Measurements from ENCODE around the gene RARB. TPM values are rescaled to one million over a fixed set of nuclear protein-coding genes. Genes with fewer than 3 reads are reported as not detected.

The RARB gene
- total and polyA plus RNA-seq, 11 donors: 4.3 to 21.0 (median 16.3) TPM

- ATAC-seq (no peak), DNase-seq (no peak)
- intact Hi-C loops (cut with DNase I): no loop called here
- WGBS, 4 donors: 42 to 59% (median 52%) methylated on average over 5 of the region's 5 CpGs
- H3K9me3 ChIP-seq: no peaks in the 10 kb centered on the region
- H3K4me3 ChIP-seq: no peak overlapping the region
- peaks cover 3 to 87% (median 55%) of the 10 kb centered on the region in 12 donors for H3K4me1 ChIP-seq
- no peaks in the 10 kb centered on the region for H3K27me3 ChIP-seq
- TF ChIP-seq, protein P1, sequence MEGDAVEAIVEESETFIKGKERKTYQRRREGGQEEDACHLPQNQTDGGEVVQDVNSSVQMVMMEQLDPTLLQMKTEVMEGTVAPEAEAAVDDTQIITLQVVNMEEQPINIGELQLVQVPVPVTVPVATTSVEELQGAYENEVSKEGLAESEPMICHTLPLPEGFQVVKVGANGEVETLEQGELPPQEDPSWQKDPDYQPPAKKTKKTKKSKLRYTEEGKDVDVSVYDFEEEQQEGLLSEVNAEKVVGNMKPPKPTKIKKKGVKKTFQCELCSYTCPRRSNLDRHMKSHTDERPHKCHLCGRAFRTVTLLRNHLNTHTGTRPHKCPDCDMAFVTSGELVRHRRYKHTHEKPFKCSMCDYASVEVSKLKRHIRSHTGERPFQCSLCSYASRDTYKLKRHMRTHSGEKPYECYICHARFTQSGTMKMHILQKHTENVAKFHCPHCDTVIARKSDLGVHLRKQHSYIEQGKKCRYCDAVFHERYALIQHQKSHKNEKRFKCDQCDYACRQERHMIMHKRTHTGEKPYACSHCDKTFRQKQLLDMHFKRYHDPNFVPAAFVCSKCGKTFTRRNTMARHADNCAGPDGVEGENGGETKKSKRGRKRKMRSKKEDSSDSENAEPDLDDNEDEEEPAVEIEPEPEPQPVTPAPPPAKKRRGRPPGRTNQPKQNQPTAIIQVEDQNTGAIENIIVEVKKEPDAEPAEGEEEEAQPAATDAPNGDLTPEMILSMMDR (IDR thresholded peaks at IDR 0.05): no peak
- TF ChIP-seq POLR2A (IDR thresholded peaks at IDR 0.05): no peak
- H3K36me3 ChIP-seq: no peaks in the 10 kb centered on the region
- H3K27ac ChIP-seq: peak overlapping the region in 8 of 12 donors; percentile 8 to 42 (median 30)
These were observed 24.1 kb downstream of the RARB start for GRCh38 chr3:25452192-25452591.

GRCh38 chr3:25452740-25453139 lies 24.7 kb downstream of the RARB start:
- intact Hi-C loops (cut with DNase I): no loop called here
- peak overlapping the region in 5 of 12 donors; percentile 17 to 42 (median 30) for H3K27ac ChIP-seq
- no peak for DNase-seq

DNA sequence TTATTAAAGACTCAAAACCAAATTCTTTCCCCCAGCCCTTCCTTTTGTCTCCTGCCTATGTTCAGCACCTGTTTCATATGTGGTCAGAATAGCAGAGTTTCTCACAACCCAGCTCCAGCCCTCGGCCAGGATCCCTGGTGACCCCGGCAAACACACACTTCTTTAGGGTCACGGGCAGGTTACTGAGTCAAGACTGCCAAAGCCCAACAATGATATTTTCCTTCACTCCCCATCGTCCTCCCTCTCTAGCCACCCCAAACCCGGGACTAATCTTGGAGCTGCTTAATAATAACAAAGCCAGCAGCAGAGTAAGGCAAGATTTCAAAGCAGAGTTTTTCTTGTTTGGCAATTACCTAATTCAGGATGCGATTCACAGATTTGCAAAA lies 25.5 kb downstream of the RARB start:
- ATAC-seq: no peak

More at GRCh38 chr3:25452740-25453139, 24.7 kb downstream of the RARB start:
- Histone ChIP-seq H3K9me3 (no peaks in the 10 kb centered on the region), H3K4me3 (no peak overlapping the region), H3K36me3 (no peaks in the 10 kb centered on the region), H3K27me3 (no peaks in the 10 kb centered on the region), H3K4me1 (peaks cover 3 to 89% (median 59%) of the 10 kb centered on the region in 12 donors)
- no peak for ATAC-seq
- TF ChIP-seq, protein P1 (IDR thresholded peaks at IDR 0.05): no peak
- no peak for TF ChIP-seq POLR2A (IDR thresholded peaks at IDR 0.05)
- 51 to 64% (median 53%) methylated on average over 2 of the region's 2 CpGs for WGBS, 4 donors

More for the DNA sequence above, 25.5 kb downstream of the RARB start:
- intact Hi-C loops (cut with DNase I): loop anchor here in 2 of 10 donors (2.0 kb wide), 2 partner anchors 23 to 31 kb away; no protein-coding TSS in a partner anchor
- H3K4me3 ChIP-seq: peak overlapping the region in 8 of 12 donors; percentile 15 to 38 (median 25)
- no peaks in the 10 kb centered on the region for H3K9me3 ChIP-seq
- H3K36me3 ChIP-seq: no peaks in the 10 kb centered on the region
- WGBS, 4 donors: 22 to 34% (median 27%) methylated on average over 6 of the region's 6 CpGs
- DNase-seq: no peak
- no peaks in the 10 kb centered on the region for H3K27me3 ChIP-seq
- no peak for TF ChIP-seq POLR2A (IDR thresholded peaks at IDR 0.05)
- TF ChIP-seq, protein P1 (IDR thresholded peaks at IDR 0.05): no peak
- H3K4me1 ChIP-seq: peaks cover 3 to 94% (median 58%) of the 10 kb centered on the region in 12 donors
- H3K27ac ChIP-seq: peak overlapping the region in 11 of 12 donors; percentile 58 to 81 (median 71)
